Measurements from ENCODE around the gene SF3B4.
A peak's percentile ranks its signal among the peaks of the same experiment; 100 is the strongest.
"Not testable (repeated sequence)": the region's sequence is repeated elsewhere in the genome, so short reads cannot be mapped to it uniquely, and the experiment has no call there.

The SF3B4 gene

GRCh38 chr1:149887456-149888246, 40.0 kb downstream of the SF3B4 start:
- DNase-seq (ENCODE audit: low read depth) = no peak

- DNase-seq (ENCODE audit: low read depth) = not testable (repeated sequence)
Measured at GRCh38 chr1:149887196-149887455, 40.5 kb downstream of the SF3B4 start.

- peak; percentile 96 for DNase-seq (ENCODE audit: low read depth)
Measured at GRCh38 chr1:149886396-149887195, 41.0 kb downstream of the SF3B4 start.

- not testable (repeated sequence) for DNase-seq (ENCODE audit: low read depth)
Measured at GRCh38 chr1:149886121-149886395, 41.5 kb downstream of the SF3B4 start.

- DNase-seq (ENCODE audit: low read depth) = peak; percentile 68
Measured at GRCh38 chr1:149885339-149886120, 42.1 kb downstream of the SF3B4 start.

- no peak for DNase-seq (ENCODE audit: low read depth)
Measured at GRCh38 chr1:149884433-149885338, 42.9 kb downstream of the SF3B4 start.

GRCh38 chr1:149883598-149884247, 43.9 kb downstream of the SF3B4 start:
- no peak for DNase-seq (ENCODE audit: low read depth)

GRCh38 chr1:149881876-149882275, 45.7 kb downstream of the SF3B4 start:
- no peak for DNase-seq (ENCODE audit: low read depth)

- DNase-seq (ENCODE audit: low read depth) = no peak
Measured at GRCh38 chr1:149879556-149879955, 48.0 kb downstream of the SF3B4 start.

GRCh38 chr1:149877211-149877946, 50.2 kb downstream of the SF3B4 start:
- DNase-seq (ENCODE audit: low read depth) = no peak
